GM12878 (cell line): Measurements from ENCODE around the gene PPP4R1. TPM values are rescaled to one million over a fixed set of nuclear protein-coding genes. Genes with fewer than 3 reads are reported as not detected.

Source experiments
- ATAC-seq: fragments of 200-7000 bp; cut with Tn5 transposase; 3 replicates; pipeline ENCODE4 v1.9.1; 2020; ENCODE audit warnings: mild to moderate bottlenecking, moderate library complexity
- BruUV-seq: library from RNA; stranded (reverse); fragments of 400-500 nt; replicated peaks from 2 replicates; lab custom pipeline; 2021; lab: Mats Ljungman, UMichigan
- CTCF ChIA-PET: fragments of 300-600 bp; sonication (Branson Sonifier 250); formaldehyde crosslinking; extraction: SDS; loops from one replicate; lab custom pipeline; 2021; ENCODE audit warnings: inconsistent platforms; lab: Yijun Ruan, JAX
- POLR2A ChIA-PET: fragments of 350-600 bp; formaldehyde crosslinking; extraction: SDS; loops from one replicate; lab custom pipeline; 2021; ENCODE audit warnings: inconsistent platforms; lab: Charles Lee
- RAD21 ChIA-PET: fragments of 300-600 bp; sonication (Branson Sonifier 250); formaldehyde crosslinking; loops from one replicate; lab custom pipeline; 2023; ENCODE audit warnings: antibody characterized with exemption; ENCODE audit not compliant: unreplicated experiment; lab: Charles Lee
- SMC1A ChIA-PET: fragments of 300-600 bp; sonication (Branson Sonifier 250); formaldehyde crosslinking; loops from one replicate; lab custom pipeline; 2023; ENCODE audit not compliant: unreplicated experiment, uncharacterized antibody; lab: Charles Lee
- DNase-seq: peaks from one replicate; pipeline ENCODE4 v3.0.0-alpha.2; 2011; ENCODE audit warnings: low read depth, low spot score
- FAIRE-seq: peaks from 3 replicates; lab custom pipeline; 2011; peaks lifted over from hg19 to GRCh38; lab: Jason Lieb, UNC
- H2AFZ ChIP-seq: 2 replicates; pipeline ENCODE4 v1.6.0; 2011; ENCODE audit warnings: low read depth, low read length, control low read depth; ENCODE audit not compliant: control insufficient read depth
- H3K27ac ChIP-seq: 2 replicates; pipeline ENCODE4 v1.5.1; 2011; ENCODE audit warnings: control low read depth; ENCODE audit not compliant: control insufficient read depth, insufficient read depth
- H3K27me3 ChIP-seq, 2 experiments: replicated peaks in 1 of 2; 2 replicates each; pipeline versions ENCODE4 v1.6.0 to v1.6.1; 2011; ENCODE audit warnings: low read length in 1 of 2; ENCODE audit not compliant: control insufficient read depth in 2 of 2, insufficient read depth in 2 of 2
- H3K36me3 ChIP-seq, 2 experiments: 2 replicates each; pipeline ENCODE4 v1.5.1; 2011; ENCODE audit warnings: low read length in 1 of 2; ENCODE audit not compliant: control insufficient read depth in 2 of 2, insufficient read depth in 2 of 2
- H3K4me1 ChIP-seq: 2 replicates; pipeline ENCODE4 v1.6.1; 2011; ENCODE audit warnings: mild to moderate bottlenecking, low read length, moderate library complexity, mixed read lengths; ENCODE audit not compliant: control insufficient read depth, insufficient read depth
- H3K4me2 ChIP-seq: 2 replicates; pipeline ENCODE4 v1.6.0; 2011; ENCODE audit warnings: control low read depth; ENCODE audit not compliant: control insufficient read depth, insufficient read depth
- H3K4me3 ChIP-seq: fragments of 200-600 bp; sonication (generic); 2 replicates; pipeline ENCODE4 v1.5.1; 2016
- H3K79me2 ChIP-seq: 2 replicates; pipeline ENCODE4 v1.6.0; 2011; ENCODE audit warnings: low read length; ENCODE audit not compliant: control insufficient read depth, insufficient read depth
- H3K9ac ChIP-seq: 2 replicates; pipeline ENCODE4 v1.8.0; 2011; ENCODE audit warnings: low read length, control low read depth, mixed read lengths; ENCODE audit not compliant: control insufficient read depth, insufficient read depth
- H3K9me3 ChIP-seq: replicated peaks from 3 replicates; pipeline ENCODE4 v1.5.1; 2011; ENCODE audit warnings: mild to moderate bottlenecking, low read length; ENCODE audit not compliant: control insufficient read depth, insufficient read depth
- H4K20me1 ChIP-seq: 2 replicates; pipeline ENCODE4 v1.6.0; 2011; ENCODE audit not compliant: control insufficient read depth, insufficient read depth
- ATF7 ChIP-seq: fragments of 450-650 bp; IDR thresholded peaks from 2 replicates; pipeline ENCODE4 v1.6.1; 2016; ENCODE audit warnings: low read depth, mild to moderate bottlenecking
- EED ChIP-seq: sonication (generic); IDR thresholded peaks from 2 replicates; pipeline ENCODE4 v1.6.1; 2016; ENCODE audit warnings: antibody characterized with exemption, low read depth
- ETV6 ChIP-seq, 2 experiments: fragments of 450-650 bp in 1 of 2; IDR thresholded peaks in 1 of 2; conservative IDR thresholded peaks in 1 of 2; 2 replicates each; pipeline ENCODE4 v1.6.1; 2014; ENCODE audit warnings: antibody characterized with exemption in 1 of 2, borderline replicate concordance in 1 of 2, low read depth in 1 of 2, mild to moderate bottlenecking in 1 of 2, moderate library complexity in 1 of 2
- MEF2B ChIP-seq: fragments of 450-650 bp; IDR thresholded peaks from 2 replicates; pipeline ENCODE4 v1.6.1; 2018; ENCODE audit warnings: mild to moderate bottlenecking, moderate library complexity; ENCODE audit not compliant: partially characterized antibody, poor library complexity, severe bottlenecking
- MLLT1 ChIP-seq: fragments of 450-650 bp; IDR thresholded peaks from 2 replicates; pipeline ENCODE4 v1.6.1; 2016; ENCODE audit warnings: mild to moderate bottlenecking
- NRF1 ChIP-seq: conservative IDR thresholded peaks from 2 replicates; pipeline ENCODE4 v1.6.1; 2011; ENCODE audit warnings: mild to moderate bottlenecking, low read depth, low read length, improper control_type of control experiment
- PAX8 ChIP-seq: fragments of 450-650 bp; IDR thresholded peaks from 2 replicates; pipeline ENCODE4 v1.6.1; 2017; ENCODE audit warnings: mild to moderate bottlenecking, moderate library complexity
- RELA ChIP-seq: fragments of 450-650 bp; IDR thresholded peaks from 2 replicates; pipeline ENCODE4 v1.8.0; 2014; ENCODE audit warnings: borderline replicate concordance; ENCODE audit not compliant: partially characterized antibody
- RUNX3 ChIP-seq: IDR thresholded peaks from 2 replicates; pipeline ENCODE4 v1.6.1; 2012; ENCODE audit warnings: low read length, inconsistent platforms
- SIX5 ChIP-seq: IDR thresholded peaks from 2 replicates; pipeline ENCODE4 v1.6.1; 2011; ENCODE audit warnings: mild to moderate bottlenecking, low read depth, low read length, moderate library complexity; ENCODE audit not compliant: severe bottlenecking
- STAT3 ChIP-seq: IDR thresholded peaks from 2 replicates; pipeline ENCODE4 v1.6.1; 2011; ENCODE audit warnings: low read depth, low read length, improper control_type of control experiment
- TAF1 ChIP-seq: IDR thresholded peaks from 2 replicates; pipeline ENCODE4 v1.6.1; 2011; ENCODE audit warnings: mild to moderate bottlenecking, low read depth, low read length, borderline replicate concordance
- ZNF687 ChIP-seq: fragments of 450-650 bp; IDR thresholded peaks from 2 replicates; pipeline ENCODE4 v1.6.1; 2017; ENCODE audit warnings: mild to moderate bottlenecking, moderate library complexity
- WGBS: methylation state at CpG from one replicate; pipeline ENCODE4 v1.1.6; 2016; ENCODE audit warnings: low lambda C conversion rate; ENCODE audit not compliant: insufficient replicate concordance, insufficient coverage; ENCODE audit errors: missing lambda C conversion rate; 5-methylcytosine and 5-hydroxymethylcytosine counted together
- in situ Hi-C: fragments of 300-500 bp; cut with MboI; formaldehyde crosslinking; loops from 9 replicates; pipeline ENCODE4 v1.14.3; 2018; ENCODE audit warnings: mixed read lengths
- intact Hi-C: fragments of 100-400 bp; cut with micrococcal nuclease; formaldehyde crosslinking; loops from one replicate; pipeline ENCODE4 v1.14.2; 2022; ENCODE audit not compliant: unreplicated experiment
- polyA plus RNA-seq, 11 experiments: library from polyadenylated mRNA; depleted of rRNA in 4 of 11; unstranded in 6 of 11; stranded (reverse) in 5 of 11; fragments of >200 nt; fragmentation: Nextera tagmentation in 4 of 11; fragmentation: Illumina TruSeq in 1 of 11; extraction: Ambion mirVana in 4 of 11; extraction: Trizol in 1 of 11; gene quantifications; 1 replicate in 1 of 11; 2 replicates in 10 of 11; pipeline versions ENCODE4 v1.2.1 to v1.2.3, GENCODE V29; 2011 to 2016; ENCODE audit warnings: inconsistent platforms in 2 of 11, missing spikeins in 2 of 11, low read depth in 1 of 11
- total RNA-seq, 4 experiments: library from RNA; depleted of rRNA in 3 of 4; stranded (reverse); fragments of >200 nt in 3 of 4; fragmentation: Illumina TruSeq in 1 of 4; extraction: Trizol in 1 of 4; gene quantifications; 2 replicates each; pipeline versions ENCODE4 v1.2.1 to v1.2.3, GENCODE V29; 2013 to 2021
- TF ChIP-seq, protein P1 (sequence below): IDR thresholded peaks from 2 replicates; pipeline ENCODE4 v1.6.1; 2011; ENCODE audit warnings: low read depth, mild to moderate bottlenecking, low read length, moderate library complexity, borderline replicate concordance; ENCODE audit errors: extremely low read depth
- TF ChIP-seq, protein P2 (sequence below): fragments of 450-650 bp; formaldehyde crosslinking; IDR thresholded peaks from 2 replicates; pipeline ENCODE4 v1.5.0; 2022; ENCODE audit warnings: mild to moderate bottlenecking, missing genetic modification characterization

Gene PPP4R1
- total and polyA plus RNA-seq, 10 of the 15 experiments (the other 5 are each of a cell fraction or from before 2014, with no cell fraction given) = 10.9 to 44.4 (median 26.0) TPM

GRCh38 chr18:9577361-9577760, 37.0 kb downstream of the PPP4R1 start:
- WGBS = 99% methylated on average over 9 of the region's 9 CpGs
- ChIA-PET POLR2A (interaction anchor here (1.8 kb wide), 1 partner anchor 15 kb away, joined by 3 read pairs; no protein-coding TSS in a partner anchor), RAD21 (no interaction called here), CTCF (interaction anchor here (0.8 to 1.2 kb wide), 2 partner anchors 11 to 17 kb away, joined by 3 to 4 read pairs; no protein-coding TSS in a partner anchor), SMC1A (interaction anchor here (0.8 kb wide), 1 partner anchor 85 kb away, joined by 3 read pairs; no protein-coding TSS in a partner anchor)
- no TSS peak for BruUV-seq
- in situ Hi-C loops (no loop called here), intact Hi-C loops (no loop called here)
- no peak for DNase-seq
- no peak overlapping the region for H3K9ac ChIP-seq
- H3K4me3 ChIP-seq = no peak overlapping the region
- no peak for FAIRE-seq
- H3K27ac ChIP-seq = no peak overlapping the region
- peaks cover 4 to 10% of the 10 kb centered on the region in 2 experiments; a peak in 3 of 4 replicates for H3K36me3 ChIP-seq
- no peak overlapping the region for H2AFZ ChIP-seq
- no peaks in the 10 kb centered on the region for H3K4me1 ChIP-seq
- H4K20me1 ChIP-seq = no peaks in the 10 kb centered on the region
- no peaks in the 10 kb centered on the region for H3K9me3 ChIP-seq
- H3K79me2 ChIP-seq = no peaks in the 10 kb centered on the region
- ATAC-seq = no peak
- H3K27me3 ChIP-seq = no peaks in the 10 kb centered on the region
- no peak overlapping the region for H3K4me2 ChIP-seq
- TF ChIP-seq EED (no peak), ZNF687 (no peak), RELA (no peak), MLLT1 (no peak), PAX8 (no peak), ETV6 (conservative IDR thresholded peaks at IDR 0.05 in 1 of 2, IDR thresholded peaks at IDR 0.05 in 1 of 2; ENCODE audit: borderline replicate concordance in 1 of 2, low read depth in 1 of 2) (no peak), STAT3 (no peak), NRF1 (no peak), TAF1 (no peak), RUNX3 (no peak), MEF2B (no peak), SIX5 (no peak), ATF7 (no peak)
- TF ChIP-seq, protein P1, sequence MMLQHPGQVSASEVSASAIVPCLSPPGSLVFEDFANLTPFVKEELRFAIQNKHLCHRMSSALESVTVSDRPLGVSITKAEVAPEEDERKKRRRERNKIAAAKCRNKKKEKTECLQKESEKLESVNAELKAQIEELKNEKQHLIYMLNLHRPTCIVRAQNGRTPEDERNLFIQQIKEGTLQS = no peak
- TF ChIP-seq, protein P2, sequence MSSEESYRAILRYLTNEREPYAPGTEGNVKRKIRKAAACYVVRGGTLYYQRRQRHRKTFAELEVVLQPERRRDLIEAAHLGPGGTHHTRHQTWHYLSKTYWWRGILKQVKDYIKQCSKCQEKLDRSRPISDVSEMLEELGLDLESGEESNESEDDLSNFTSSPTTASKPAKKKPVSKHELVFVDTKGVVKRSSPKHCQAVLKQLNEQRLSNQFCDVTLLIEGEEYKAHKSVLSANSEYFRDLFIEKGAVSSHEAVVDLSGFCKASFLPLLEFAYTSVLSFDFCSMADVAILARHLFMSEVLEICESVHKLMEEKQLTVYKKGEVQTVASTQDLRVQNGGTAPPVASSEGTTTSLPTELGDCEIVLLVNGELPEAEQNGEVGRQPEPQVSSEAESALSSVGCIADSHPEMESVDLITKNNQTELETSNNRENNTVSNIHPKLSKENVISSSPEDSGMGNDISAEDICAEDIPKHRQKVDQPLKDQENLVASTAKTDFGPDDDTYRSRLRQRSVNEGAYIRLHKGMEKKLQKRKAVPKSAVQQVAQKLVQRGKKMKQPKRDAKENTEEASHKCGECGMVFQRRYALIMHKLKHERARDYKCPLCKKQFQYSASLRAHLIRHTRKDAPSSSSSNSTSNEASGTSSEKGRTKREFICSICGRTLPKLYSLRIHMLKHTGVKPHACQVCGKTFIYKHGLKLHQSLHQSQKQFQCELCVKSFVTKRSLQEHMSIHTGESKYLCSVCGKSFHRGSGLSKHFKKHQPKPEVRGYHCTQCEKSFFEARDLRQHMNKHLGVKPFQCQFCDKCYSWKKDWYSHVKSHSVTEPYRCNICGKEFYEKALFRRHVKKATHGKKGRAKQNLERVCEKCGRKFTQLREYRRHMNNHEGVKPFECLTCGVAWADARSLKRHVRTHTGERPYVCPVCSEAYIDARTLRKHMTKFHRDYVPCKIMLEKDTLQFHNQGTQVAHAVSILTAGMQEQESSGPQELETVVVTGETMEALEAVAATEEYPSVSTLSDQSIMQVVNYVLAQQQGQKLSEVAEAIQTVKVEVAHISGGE (CRISPR knock-in tag) = no peak
